Stimulated activated CD8-positive, alpha-beta memory T cell treated with anti-CD3 and anti-CD28 coated beads, Interleukin-12 subunit alpha, Interleukin-12 subunit beta, amount 100 ng/mL, for 4 hours (primary cell): ENCODE data around the gene ADAMTS4.

Experiments used
- DNase-seq: peaks from one replicate; pipeline ENCODE4 v3.0.0-alpha.2; 2020; ENCODE audit warnings: low read depth

ADAMTS4 gene

DNA sequence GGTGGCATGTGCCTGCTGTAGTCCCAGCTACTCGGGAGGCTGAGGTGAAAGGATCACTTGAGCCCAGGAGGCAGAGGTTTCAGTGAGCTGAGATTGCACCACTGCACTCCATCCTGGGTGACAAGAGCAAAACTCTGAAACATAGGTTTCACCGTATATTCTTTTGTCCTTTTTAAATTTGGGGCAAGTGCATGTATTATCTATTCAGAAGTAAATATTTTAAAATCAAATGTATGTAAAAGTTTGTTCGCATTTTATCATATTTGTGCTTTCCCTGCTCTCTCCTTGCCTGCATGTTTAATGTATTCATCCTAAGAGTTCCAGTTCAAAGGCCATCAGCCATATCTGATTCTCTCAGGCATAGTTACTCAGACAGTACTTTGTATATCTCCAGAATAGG lies 53.0 kb downstream of the ADAMTS4 start:
- DNase-seq = no peak

- no peak for DNase-seq
Observed at GRCh38 chr1:161140755-161141400, 58.0 kb downstream of the ADAMTS4 start.

- DNase-seq = no peak
Observed at GRCh38 chr1:161139766-161140165, 59.1 kb downstream of the ADAMTS4 start.

DNA sequence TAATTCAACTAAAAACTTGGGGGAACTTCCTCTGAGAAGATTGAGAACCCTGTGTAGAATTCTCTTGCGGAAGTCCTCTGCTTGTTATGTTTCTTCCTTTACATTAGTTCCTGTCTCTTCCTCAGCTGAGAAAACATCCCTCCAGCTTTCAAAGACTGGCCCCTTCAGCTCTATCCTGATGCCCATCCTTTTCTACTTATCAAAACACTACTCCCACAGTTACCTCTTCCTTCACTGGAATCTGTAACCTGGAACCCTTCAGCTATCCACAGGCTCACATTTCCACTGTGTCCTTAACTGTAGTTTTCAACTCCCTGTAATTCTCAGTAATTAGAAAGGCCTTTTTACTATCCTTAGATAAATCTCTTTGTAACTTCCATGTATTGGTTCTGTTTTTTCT lies 60.4 kb downstream of the ADAMTS4 start:
- DNase-seq = no peak

DNA sequence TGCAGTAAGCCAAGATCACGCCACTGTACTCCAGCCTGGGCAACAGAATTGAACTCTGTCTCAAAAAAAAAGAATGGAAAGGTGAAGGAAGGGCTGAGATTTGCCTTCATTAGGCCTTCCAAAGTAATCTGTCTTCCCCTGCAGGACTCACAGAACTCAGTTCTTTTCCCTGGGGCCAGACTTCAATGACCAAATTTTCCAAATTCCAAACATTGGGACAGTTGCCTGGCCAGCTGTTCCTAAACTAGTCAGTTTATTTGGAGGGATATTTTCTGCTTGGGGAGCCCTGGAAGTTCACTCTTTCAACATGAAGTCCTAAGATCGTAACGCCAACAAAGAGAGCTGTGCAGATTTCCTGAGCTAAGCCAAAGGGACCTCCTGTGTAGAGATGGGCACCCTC lies 61.0 kb downstream of the ADAMTS4 start:
- DNase-seq = no peak
